ENCODE results near the gene C2orf92.
"Not testable (repeated sequence)": the region's sequence is repeated elsewhere in the genome, so short reads cannot be mapped to it uniquely, and the experiment has no call there.

Gene C2orf92

GRCh38 chr2:97669448-97669847, at the start of gene C2orf92:
Gene C2orf92, plus strand, starts transcription at chr2:97669713. Its CDS starts 76 bp downstream, at chr2:97669789.
- Histone ChIP-seq H3K36me3 (ENCODE audit: control insufficient read depth in 2 of 2, insufficient read depth in 1 of 2, low read length in 2 of 2) (no peaks in the 10 kb centered on the region), H3K4me3 (ENCODE audit: low read depth, low read length) (no peak within 1 kb of the TSS), H3K27ac (ENCODE audit: extremely low read depth, low read depth, low read length) (no peak within 1 kb of the TSS), H3K4me1 (ENCODE audit: control insufficient read depth, insufficient read depth, low read length) (no peaks in the 10 kb centered on the region), H3K9me3 (ENCODE audit: control insufficient read depth, insufficient read depth, low read depth, low read length) (no peaks in the 10 kb centered on the region)
- ChIA-PET POLR2A (no interaction called here), CTCF (interaction anchor here (1.0 to 1.2 kb wide), 2 partner anchors 28 to 78 kb away, joined by 3 to 4 read pairs; no protein-coding TSS in a partner anchor)
- TF ChIP-seq ZSCAN4 (tag by site-specific recombination; IDR thresholded peaks at IDR 0.05) (no peak), ZNF426 (tag by site-specific recombination; IDR thresholded peaks at IDR 0.05) (no peak)

GRCh38 chr2:97620492-97620891, 49.0 kb upstream of the C2orf92 start:
- TF ChIP-seq ZBTB17 (tag by site-specific recombination; IDR thresholded peaks at IDR 0.05): peak; percentile 87
- TF ChIP-seq ZNF366 (tag by site-specific recombination; conservative IDR thresholded peaks at IDR 0.05): peak; percentile 93
- CTCF ChIA-PET; H3K4me3 ChIP-seq (ENCODE audit: low read depth, low read length); H3K27ac ChIP-seq (ENCODE audit: extremely low read depth, low read depth, low read length); H3K4me1 ChIP-seq (ENCODE audit: control insufficient read depth, insufficient read depth, low read length); H3K9me3 ChIP-seq (ENCODE audit: control insufficient read depth, insufficient read depth, low read depth, low read length); H3K36me3 ChIP-seq (ENCODE audit: control insufficient read depth in 2 of 2, insufficient read depth in 1 of 2, low read length in 2 of 2); POLR2A ChIA-PET: not testable (repeated sequence)

GRCh38 chr2:97622976-97623375, 46.5 kb upstream of the C2orf92 start:
- H3K9me3 ChIP-seq (ENCODE audit: control insufficient read depth, insufficient read depth, low read depth, low read length); H3K36me3 ChIP-seq (ENCODE audit: control insufficient read depth in 2 of 2, insufficient read depth in 1 of 2, low read length in 2 of 2); CTCF ChIA-PET; POLR2A ChIA-PET; H3K4me1 ChIP-seq (ENCODE audit: control insufficient read depth, insufficient read depth, low read length); H3K4me3 ChIP-seq (ENCODE audit: low read depth, low read length); H3K27ac ChIP-seq (ENCODE audit: extremely low read depth, low read depth, low read length): not testable (repeated sequence)
- peak; percentile 64; the same call in 1 of the 2 replicates for TF ChIP-seq ZFP3 (tag by site-specific recombination; IDR thresholded peaks at IDR 0.05; ENCODE audit: low read depth)

- H3K27ac ChIP-seq (ENCODE audit: extremely low read depth, low read depth, low read length); POLR2A ChIA-PET: not testable (repeated sequence)
- CTCF ChIA-PET: interaction anchor here (0.6 kb wide), 1 partner anchor 15 kb away, joined by 3 read pairs; no protein-coding TSS in a partner anchor
Observed at GRCh38 chr2:97625354-97626048, 44.0 kb upstream of the C2orf92 start.

GRCh38 chr2:97626049-97626430, 43.5 kb upstream of the C2orf92 start:
- H3K27ac ChIP-seq (ENCODE audit: extremely low read depth, low read depth, low read length); H3K4me1 ChIP-seq (ENCODE audit: control insufficient read depth, insufficient read depth, low read length); POLR2A ChIA-PET; H3K9me3 ChIP-seq (ENCODE audit: control insufficient read depth, insufficient read depth, low read depth, low read length); H3K4me3 ChIP-seq (ENCODE audit: low read depth, low read length); H3K36me3 ChIP-seq (ENCODE audit: control insufficient read depth in 2 of 2, insufficient read depth in 1 of 2, low read length in 2 of 2): not testable (repeated sequence)
- CTCF ChIA-PET: interaction anchor here (0.6 kb wide), 1 partner anchor 15 kb away, joined by 3 read pairs; no protein-coding TSS in a partner anchor

More at GRCh38 chr2:97625354-97626048, 44.0 kb upstream of the C2orf92 start:
- not testable (repeated sequence) for H3K4me3 ChIP-seq (ENCODE audit: low read depth, low read length); H3K36me3 ChIP-seq (ENCODE audit: control insufficient read depth in 2 of 2, insufficient read depth in 1 of 2, low read length in 2 of 2); H3K4me1 ChIP-seq (ENCODE audit: control insufficient read depth, insufficient read depth, low read length); H3K9me3 ChIP-seq (ENCODE audit: control insufficient read depth, insufficient read depth, low read depth, low read length)

GRCh38 chr2:97644023-97644717, 25.3 kb upstream of the C2orf92 start:
- ChIA-PET POLR2A (interaction anchor here (1.0 to 8.7 kb wide), 2 partner anchors 19 kb away, joined by 4 to 183 read pairs; partner anchors contain the start of gene ACTR1B), CTCF (interaction anchor here (0.9 kb wide), 1 partner anchor 53 kb away, joined by 4 read pairs; no protein-coding TSS in a partner anchor)
- TF ChIP-seq ZNF596 (tag by site-specific recombination; IDR thresholded peaks at IDR 0.05): no peak
- 0 out of 2 replicates have a peak, but pooled peaks have one; percentile 28 for TF ChIP-seq ZNF239 (tag by site-specific recombination; IDR thresholded peaks at IDR 0.05)
- Histone ChIP-seq H3K4me3 (ENCODE audit: low read depth, low read length) (no peak overlapping the region), H3K36me3 (ENCODE audit: control insufficient read depth in 2 of 2, insufficient read depth in 1 of 2, low read length in 2 of 2) (peaks cover 22 to 24% of the 10 kb centered on the region in 2 experiments), H3K9me3 (ENCODE audit: control insufficient read depth, insufficient read depth, low read depth, low read length) (no peaks in the 10 kb centered on the region), H3K27ac (ENCODE audit: extremely low read depth, low read depth, low read length) (no peak overlapping the region), H3K4me1 (ENCODE audit: control insufficient read depth, insufficient read depth, low read length) (no peaks in the 10 kb centered on the region)
